ENCODE data around the gene GABRA5.

The GABRA5 gene

DNA sequence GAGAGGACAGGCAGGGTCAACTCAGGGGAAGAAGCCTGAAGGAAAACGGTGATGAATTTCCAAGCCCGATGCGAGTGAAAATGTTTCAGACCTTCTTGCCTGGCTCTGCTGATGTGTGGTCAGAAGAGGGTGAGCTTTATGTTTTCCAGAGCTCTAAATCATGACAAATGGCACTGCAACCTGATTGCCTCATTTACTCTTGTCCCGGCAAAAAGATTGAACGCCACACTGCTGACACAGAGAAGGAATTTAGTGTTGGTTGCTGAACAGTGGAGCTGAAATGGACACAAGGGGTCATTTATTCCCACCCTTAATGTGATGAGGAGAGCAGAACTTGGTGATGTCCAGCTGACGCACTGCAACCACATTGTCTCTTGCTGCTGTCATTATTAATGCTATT is 68.0 kb downstream of the GABRA5 start:
- no peak overlapping the region for H3K27ac ChIP-seq
- in situ Hi-C loops (cut with HindIII; ENCODE audit: low pct_ligation_motif_present, low sequenced_read_pairs), result loop anchor here (25.0 kb wide), 1 partner anchor 102 kb away; no protein-coding TSS in a partner anchor
- no peak for TF ChIP-seq CTCF (IDR thresholded peaks at IDR 0.05; ENCODE audit: low read depth, low read length, missing control alignments)
- no peak for DNase-seq
- H3K27me3 ChIP-seq (replicated peaks), result no peaks in the 10 kb centered on the region
- no peak overlapping the region for H3K4me3 ChIP-seq (ENCODE audit: low read depth, low read length)
- no peaks in the 10 kb centered on the region for H3K36me3 ChIP-seq (replicated peaks)

GRCh38 chr15:26935322-26935721 is 68.5 kb downstream of the GABRA5 start:
- Histone ChIP-seq H3K27ac (no peak overlapping the region), H3K36me3 (replicated peaks) (no peaks in the 10 kb centered on the region), H3K27me3 (replicated peaks) (no peaks in the 10 kb centered on the region), H3K4me3 (ENCODE audit: low read depth, low read length) (no peak overlapping the region)
- in situ Hi-C loops (cut with HindIII; ENCODE audit: low pct_ligation_motif_present, low sequenced_read_pairs), result loop anchor here (25.0 kb wide), 1 partner anchor 102 kb away; no protein-coding TSS in a partner anchor
- DNase-seq, result no peak
- no peak for TF ChIP-seq CTCF (IDR thresholded peaks at IDR 0.05; ENCODE audit: low read depth, low read length, missing control alignments)

DNA sequence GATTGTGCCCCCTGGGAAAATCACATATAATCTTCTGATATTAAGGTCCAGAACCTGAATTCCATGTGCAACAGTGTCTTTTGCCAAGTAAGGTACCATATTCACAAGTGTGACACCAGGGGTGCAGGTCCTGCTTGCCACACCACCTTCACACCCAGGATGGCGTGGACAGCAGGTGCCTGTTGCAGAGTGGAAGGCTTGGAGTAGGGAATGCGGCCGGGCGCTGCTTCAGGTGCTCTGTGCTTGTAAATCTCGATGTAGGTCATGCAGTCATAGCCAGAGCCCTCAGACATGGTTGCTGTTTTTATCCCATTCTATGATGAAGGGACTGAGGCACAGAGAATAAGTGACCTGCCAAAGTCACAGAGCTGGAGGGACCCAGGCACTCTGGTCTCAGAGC is 69.6 kb downstream of the GABRA5 start:
- no peak for DNase-seq
- H3K4me3 ChIP-seq (ENCODE audit: low read depth, low read length), result no peak overlapping the region
- TF ChIP-seq CTCF (IDR thresholded peaks at IDR 0.05; ENCODE audit: low read depth, low read length, missing control alignments), result no peak
- H3K27me3 ChIP-seq (replicated peaks), result no peaks in the 10 kb centered on the region
- in situ Hi-C loops (cut with HindIII; ENCODE audit: low pct_ligation_motif_present, low sequenced_read_pairs), result loop anchor here (25.0 kb wide), 1 partner anchor 101 kb away; no protein-coding TSS in a partner anchor
- no peaks in the 10 kb centered on the region for H3K36me3 ChIP-seq (replicated peaks)
- no peak overlapping the region for H3K27ac ChIP-seq

- DNase-seq, result no peak
- H3K27me3 ChIP-seq (replicated peaks), result no peaks in the 10 kb centered on the region
- no peaks in the 10 kb centered on the region for H3K36me3 ChIP-seq (replicated peaks)
- no peak overlapping the region for H3K27ac ChIP-seq
- in situ Hi-C loops (cut with HindIII; ENCODE audit: low pct_ligation_motif_present, low sequenced_read_pairs), result loop anchor here (25.0 kb wide), 1 partner anchor 100 kb away; no protein-coding TSS in a partner anchor
- no peak for TF ChIP-seq CTCF (IDR thresholded peaks at IDR 0.05; ENCODE audit: low read depth, low read length, missing control alignments)
- no peak overlapping the region for H3K4me3 ChIP-seq (ENCODE audit: low read depth, low read length)
Observed at GRCh38 chr15:26937134-26937533, 70.3 kb downstream of the GABRA5 start.

DNA sequence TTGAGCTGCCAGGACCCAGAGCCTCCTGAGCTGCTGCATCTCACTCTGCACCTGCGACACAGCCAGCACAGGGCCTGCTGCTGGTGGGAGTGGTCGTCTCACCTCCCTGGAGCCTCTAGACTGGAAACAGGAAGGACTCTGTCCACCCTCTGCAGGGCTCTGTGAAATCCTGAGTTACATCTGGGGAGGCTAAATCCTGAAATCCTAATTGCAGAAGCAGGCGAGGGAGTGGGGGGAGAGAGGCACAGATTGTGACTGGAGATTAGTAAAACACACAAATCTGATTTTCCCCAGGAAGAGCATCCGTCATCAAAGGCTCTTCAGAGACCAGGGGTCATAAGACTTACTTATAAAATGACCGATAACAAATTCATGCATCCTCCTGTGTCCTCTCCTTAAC is 72.5 kb downstream of the GABRA5 start:
- DNase-seq, result no peak
- H3K27ac ChIP-seq, result no peak overlapping the region
- H3K27me3 ChIP-seq (replicated peaks), result no peaks in the 10 kb centered on the region
- in situ Hi-C loops (cut with HindIII; ENCODE audit: low pct_ligation_motif_present, low sequenced_read_pairs), result loop anchor here (25.0 kb wide), 1 partner anchor 98 kb away; no protein-coding TSS in a partner anchor
- H3K36me3 ChIP-seq (replicated peaks), result no peaks in the 10 kb centered on the region
- TF ChIP-seq CTCF (IDR thresholded peaks at IDR 0.05; ENCODE audit: low read depth, low read length, missing control alignments), result no peak
- no peak overlapping the region for H3K4me3 ChIP-seq (ENCODE audit: low read depth, low read length)

DNA sequence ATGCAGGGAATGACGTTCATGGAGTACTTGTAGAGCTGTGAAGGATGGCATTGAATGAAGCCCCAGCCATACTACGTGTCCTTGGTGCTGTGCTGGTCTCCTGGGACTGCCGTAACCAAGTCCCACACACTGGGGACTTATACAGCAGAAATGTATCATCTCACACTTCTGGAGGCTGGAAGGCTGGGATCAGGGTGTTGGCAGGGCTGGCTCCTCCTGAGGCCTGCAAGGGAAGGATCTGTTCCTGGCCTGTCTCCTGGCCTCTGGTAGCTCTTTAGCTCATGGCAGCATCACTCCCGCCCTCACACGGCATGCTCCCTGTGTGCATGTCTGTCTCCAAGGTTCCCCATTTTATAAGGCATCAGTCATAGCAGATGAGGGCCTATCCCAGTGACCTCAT is 74.6 kb downstream of the GABRA5 start:
- in situ Hi-C loops (cut with HindIII; ENCODE audit: low pct_ligation_motif_present, low sequenced_read_pairs), result loop anchor here (25.0 kb wide), 1 partner anchor 96 kb away; no protein-coding TSS in a partner anchor
- no peak overlapping the region for H3K27ac ChIP-seq
- no peaks in the 10 kb centered on the region for H3K36me3 ChIP-seq (replicated peaks)
- no peaks in the 10 kb centered on the region for H3K27me3 ChIP-seq (replicated peaks)
- H3K4me3 ChIP-seq (ENCODE audit: low read depth, low read length), result no peak overlapping the region
- TF ChIP-seq CTCF (IDR thresholded peaks at IDR 0.05; ENCODE audit: low read depth, low read length, missing control alignments), result no peak
- no peak for DNase-seq

All from brain microvascular endothelial cell (primary cell).